GM12891 (cell line): Measurements from ENCODE around the gene TNKS2.
"Not testable (repeated sequence)": the region's sequence is repeated elsewhere in the genome, so short reads cannot be mapped to it uniquely, and the experiment has no call there.

ENCODE experiments used
- DNase-seq: peaks from one replicate; pipeline ENCODE4 v3.0.0; 2011; ENCODE audit warnings: low spot score; ENCODE audit not compliant: insufficient read length
- FAIRE-seq: peaks from 2 replicates; lab custom pipeline; 2011; peaks lifted over from hg19 to GRCh38; lab: Jason Lieb, UNC
- PAX5 ChIP-seq: IDR thresholded peaks from 2 replicates; pipeline ENCODE4 v1.6.1; 2011; ENCODE audit warnings: low read length, moderate library complexity, mild to moderate bottlenecking; ENCODE audit not compliant: insufficient read depth, severe bottlenecking
- POLR2A ChIP-seq: IDR thresholded peaks from 2 replicates; pipeline ENCODE4 v1.6.1; 2011; ENCODE audit warnings: low read depth, low read length, control low read depth
- POLR2AphosphoS5 ChIP-seq: IDR thresholded peaks from 2 replicates; pipeline ENCODE4 v1.6.1; 2011; ENCODE audit warnings: low read depth, low read length, control low read depth
- POU2F2 ChIP-seq: IDR thresholded peaks from 2 replicates; pipeline ENCODE4 v1.6.1; 2011; ENCODE audit warnings: low read depth, mild to moderate bottlenecking, control low read depth, low read length, moderate library complexity
- SPI1 ChIP-seq: IDR thresholded peaks from 2 replicates; pipeline ENCODE4 v1.6.1; 2011; ENCODE audit warnings: low read depth, low read length, control low read depth
- TAF1 ChIP-seq: IDR thresholded peaks from 2 replicates; pipeline ENCODE4 v1.6.1; 2011; ENCODE audit warnings: low read depth, low read length, control low read depth

The TNKS2 gene

DNA sequence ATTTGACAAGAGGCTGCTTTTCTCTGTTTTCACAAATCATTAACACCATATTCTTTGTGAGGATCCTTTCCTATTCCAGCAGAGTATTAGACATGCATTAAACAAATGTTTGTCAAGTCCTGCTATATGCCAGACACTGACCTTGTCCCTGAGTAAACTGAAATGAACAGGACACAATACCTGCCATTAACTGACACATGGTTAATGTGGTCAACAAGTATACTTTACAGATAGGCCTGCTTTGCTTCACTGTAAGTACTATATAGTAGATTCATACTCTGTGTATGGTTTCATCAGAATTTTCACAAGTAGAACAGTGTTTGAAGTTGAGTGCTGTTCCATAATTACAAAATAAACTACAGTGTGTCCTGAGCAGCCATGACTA is 5.9 kb downstream of the TNKS2 start:
- no peak for FAIRE-seq
- TF ChIP-seq TAF1, result no peak
- TF ChIP-seq POU2F2, result no peak
- no peak for DNase-seq

DNA sequence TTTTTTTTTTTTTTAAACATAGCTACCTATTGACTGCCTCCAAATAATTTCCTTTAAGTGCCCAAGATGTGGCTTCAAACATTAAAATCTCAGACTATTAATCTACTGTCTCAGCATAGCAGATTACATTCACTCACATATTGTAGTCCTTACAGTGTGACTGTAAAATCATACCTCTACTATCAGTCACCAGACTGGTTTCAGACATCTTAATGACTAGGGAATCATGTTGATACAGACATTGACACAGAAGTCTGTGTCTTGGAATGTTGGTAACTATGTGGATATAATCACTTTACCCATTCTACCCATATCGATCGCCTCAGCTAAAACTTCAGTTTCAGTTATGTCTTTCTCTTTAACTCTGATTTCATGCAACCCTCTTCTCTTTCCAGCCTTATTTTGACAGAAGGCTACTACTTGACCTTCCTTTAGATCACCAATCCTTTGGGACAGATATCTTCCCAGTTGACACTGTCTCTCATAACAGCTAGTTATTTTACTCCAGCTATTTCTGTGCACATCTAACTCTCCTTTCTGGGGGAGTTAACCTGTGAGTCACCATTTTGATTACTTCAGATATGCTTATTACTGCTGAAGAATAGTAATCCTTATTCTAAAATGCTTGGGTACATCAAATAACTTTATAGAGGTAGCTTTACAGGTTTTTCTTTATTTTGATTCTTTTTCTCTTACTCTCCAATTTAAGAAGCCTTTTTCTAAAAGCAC is 7.0 kb downstream of the TNKS2 start:
- FAIRE-seq, result no peak
- DNase-seq, result no peak
- TF ChIP-seq SPI1, result no peak
- TF ChIP-seq POU2F2, result no peak
- TF ChIP-seq TAF1, result no peak
- TF ChIP-seq POLR2AphosphoS5, result no peak
- TF ChIP-seq POLR2A, result no peak
- no peak for TF ChIP-seq PAX5

DNA sequence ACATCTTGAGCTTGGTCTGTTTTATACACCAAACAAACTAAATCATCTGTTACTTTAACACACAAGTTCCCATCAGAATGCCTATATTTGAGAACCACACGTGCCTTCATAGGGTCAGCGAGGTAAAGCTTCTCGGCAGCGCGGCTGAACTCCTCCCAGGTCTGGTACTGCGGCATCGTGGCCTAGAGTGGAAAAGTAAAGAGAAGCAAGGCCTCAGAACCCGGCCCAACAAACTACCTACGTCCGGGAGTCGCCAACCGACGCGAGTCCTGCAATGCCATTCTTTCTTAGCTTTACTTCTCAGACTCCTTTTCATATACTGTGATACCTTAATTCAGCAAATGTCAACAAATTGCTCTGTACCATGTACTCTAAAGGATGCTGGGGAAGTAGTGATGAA is 9.0 kb downstream of the TNKS2 start:
- FAIRE-seq, DNase-seq: not testable (repeated sequence)

DNA sequence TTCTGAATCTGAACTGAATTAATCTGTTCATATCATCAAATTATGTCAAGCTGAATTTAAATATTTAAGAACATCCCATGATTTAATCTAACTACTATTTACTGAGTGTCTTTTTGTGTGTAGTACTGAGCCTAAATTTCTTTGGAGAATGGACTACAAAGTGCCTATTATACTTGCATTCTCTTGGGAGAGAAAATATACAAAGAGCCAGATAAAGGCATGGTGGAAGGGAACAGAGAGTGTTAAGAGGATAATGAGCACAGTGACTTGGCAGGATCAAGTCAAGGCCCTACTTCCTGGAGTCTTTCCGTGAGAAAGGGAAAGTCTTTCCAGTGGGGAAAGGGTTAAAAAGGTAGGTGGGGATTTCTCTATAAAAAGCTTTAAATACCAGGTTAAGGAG is 15.0 kb downstream of the TNKS2 start:
- FAIRE-seq, result no peak

DNA sequence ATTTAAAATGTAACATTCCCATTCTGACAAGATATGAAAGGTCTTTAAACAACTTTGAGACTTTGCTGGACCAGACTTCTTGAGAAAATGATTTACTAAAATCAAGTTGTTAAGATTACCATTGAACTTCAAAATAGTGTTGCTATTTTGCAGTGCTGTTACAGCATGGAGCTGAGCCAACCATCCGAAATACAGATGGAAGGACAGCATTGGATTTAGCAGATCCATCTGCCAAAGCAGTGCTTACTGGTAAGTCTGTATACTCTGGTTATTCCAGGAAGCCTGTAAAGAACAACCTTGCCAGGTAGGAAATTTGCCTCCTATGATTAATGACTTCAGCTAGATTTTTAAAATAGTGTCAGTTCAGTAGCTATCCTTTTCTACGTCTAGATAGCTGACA is 18.8 kb downstream of the TNKS2 start:
- TF ChIP-seq POLR2A (no peak), SPI1 (no peak), TAF1 (no peak), POU2F2 (no peak), POLR2AphosphoS5 (no peak), PAX5 (no peak)
- DNase-seq, result no peak
- FAIRE-seq, result no peak

More for the DNA sequence above, 15.0 kb downstream of the TNKS2 start:
- DNase-seq, result no peak
- TF ChIP-seq POLR2A (no peak), POU2F2 (no peak), POLR2AphosphoS5 (no peak), SPI1 (no peak)

DNA sequence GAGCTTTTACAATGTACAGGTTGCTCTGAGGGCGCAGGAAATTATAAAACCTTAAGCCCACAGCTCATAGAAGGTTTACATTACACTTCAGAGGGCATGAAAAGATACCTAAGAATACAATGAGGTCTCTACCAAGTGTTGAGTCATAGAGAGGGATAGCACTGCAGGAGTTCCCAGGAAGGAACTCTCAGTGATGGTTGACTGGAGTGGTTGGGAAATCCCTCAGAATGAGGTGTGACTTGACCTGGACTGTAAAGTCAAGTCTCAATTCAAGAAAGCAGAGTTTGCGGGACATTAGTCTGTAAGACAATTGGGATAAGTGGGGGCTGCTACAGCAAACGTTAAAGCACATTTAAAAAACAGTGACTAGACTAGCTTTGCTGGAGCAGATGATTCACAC is 21.9 kb downstream of the TNKS2 start:
- TF ChIP-seq TAF1 (no peak), SPI1 (no peak), POU2F2 (no peak), PAX5 (no peak)
- DNase-seq, result no peak
- FAIRE-seq, result no peak

DNA sequence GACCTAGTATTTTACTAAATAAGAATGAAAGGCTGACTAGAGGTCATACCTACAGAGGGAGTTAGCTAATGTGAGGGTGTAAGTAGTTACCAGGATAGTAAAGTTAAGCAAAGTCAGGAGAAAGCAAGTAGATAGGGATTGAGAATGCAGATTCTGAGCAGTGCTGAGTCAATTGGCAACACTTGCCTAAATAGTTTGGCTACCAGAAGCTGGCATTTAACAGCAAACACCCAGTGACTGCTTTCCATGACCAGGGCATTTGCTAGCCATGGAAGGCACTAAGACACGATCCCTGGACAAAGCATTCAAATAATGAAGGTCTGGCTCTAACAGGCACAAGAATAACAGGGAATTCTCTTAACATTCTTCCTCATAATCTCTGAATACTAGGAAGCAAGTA is 25.9 kb downstream of the TNKS2 start:
- DNase-seq (no peak), FAIRE-seq (no peak)
- no peak for TF ChIP-seq POLR2A
- no peak for TF ChIP-seq SPI1
- no peak for TF ChIP-seq POLR2AphosphoS5
- no peak for TF ChIP-seq PAX5
- TF ChIP-seq POU2F2, result no peak

DNA sequence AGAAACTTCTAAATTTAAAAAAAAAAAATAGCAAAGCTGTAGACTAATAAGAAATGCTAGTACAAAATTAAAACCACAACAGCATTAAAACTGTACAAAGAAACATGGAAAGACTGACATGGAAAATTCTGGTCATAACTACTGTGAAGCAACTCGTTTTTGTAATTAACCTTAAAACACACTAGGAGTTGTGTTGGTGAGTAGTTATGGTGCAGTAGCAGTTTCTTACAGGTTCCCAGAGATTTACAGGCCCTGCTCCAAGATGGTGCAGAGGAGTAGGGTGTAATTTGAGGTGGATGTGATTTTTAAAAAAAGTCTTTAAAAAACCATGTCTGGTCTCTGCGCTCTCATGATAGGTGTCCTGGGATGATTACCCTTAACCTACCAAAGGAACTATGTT is 31.0 kb downstream of the TNKS2 start:
- TF ChIP-seq SPI1 (no peak), PAX5 (no peak), TAF1 (no peak)

DNA sequence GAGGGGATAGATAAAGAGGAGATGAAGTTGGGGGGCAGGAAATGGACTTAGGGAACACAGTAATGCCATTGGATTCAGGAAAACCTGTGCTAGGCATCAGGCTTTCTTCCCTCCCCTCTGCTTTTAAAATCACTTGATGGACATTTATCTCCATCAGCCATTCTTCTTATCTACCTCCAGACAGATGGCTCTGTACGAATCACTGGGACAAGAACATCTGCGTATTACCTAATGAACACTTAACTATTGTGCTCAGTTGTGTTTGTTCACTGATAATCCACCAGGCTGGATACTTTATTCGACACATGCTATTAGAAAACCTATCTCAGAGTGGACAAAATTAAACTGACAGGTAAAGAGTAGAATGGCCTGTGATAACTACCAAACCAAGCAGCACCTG is 40.0 kb downstream of the TNKS2 start:
- DNase-seq, result no peak
- FAIRE-seq, result no peak
- TF ChIP-seq TAF1 (no peak), PAX5 (no peak), POU2F2 (no peak), POLR2A (no peak), POLR2AphosphoS5 (no peak), SPI1 (no peak)

More for the DNA sequence above, 31.0 kb downstream of the TNKS2 start:
- FAIRE-seq (no peak), DNase-seq (no peak)

DNA sequence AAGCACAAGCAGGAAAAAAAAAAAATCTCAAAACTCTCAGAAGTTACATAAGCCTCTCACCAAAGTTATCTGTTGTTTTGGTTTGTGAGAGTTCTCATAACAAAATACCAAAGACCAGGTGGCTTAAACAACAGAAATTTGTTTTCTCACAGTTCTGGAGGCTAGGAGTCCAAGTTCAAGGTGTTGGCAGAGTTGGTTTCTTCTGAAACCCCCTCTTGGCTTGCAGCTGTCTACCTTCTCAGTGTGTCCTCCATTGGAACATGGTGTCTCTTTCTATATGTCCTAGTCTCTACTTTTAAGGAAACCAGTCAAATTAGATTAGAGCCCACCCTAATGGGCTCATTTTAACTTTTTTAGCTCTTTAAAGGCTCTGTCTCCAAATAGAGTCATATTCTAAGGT is 44.9 kb downstream of the TNKS2 start:
- TF ChIP-seq SPI1, result no peak
- no peak for TF ChIP-seq TAF1
- TF ChIP-seq POLR2A, result no peak
- TF ChIP-seq PAX5, result no peak
- TF ChIP-seq POU2F2, result no peak
- FAIRE-seq (no peak), DNase-seq (no peak)

DNA sequence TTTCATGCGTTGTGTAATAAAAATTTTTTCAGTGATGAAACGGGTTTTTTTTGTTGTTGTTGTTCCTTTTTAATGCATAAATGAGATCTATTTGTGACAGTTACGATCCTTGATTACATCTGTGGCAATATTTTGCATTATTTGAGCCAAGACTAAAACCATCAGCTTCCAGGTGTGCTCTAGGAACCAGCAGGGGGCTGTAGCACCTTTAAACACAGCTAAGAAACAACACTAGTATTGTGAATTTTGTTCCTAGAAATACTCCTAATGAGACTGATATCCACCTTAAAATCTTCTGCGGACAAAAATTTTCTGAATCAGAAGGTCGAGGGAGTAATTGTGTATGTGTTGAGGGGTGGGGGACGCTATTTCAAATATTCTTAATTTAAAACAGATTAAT is 58.4 kb downstream of the TNKS2 start:
- DNase-seq, result no peak
- no peak for FAIRE-seq
- no peak for TF ChIP-seq TAF1
- TF ChIP-seq POU2F2, result no peak
- no peak for TF ChIP-seq POLR2AphosphoS5
- no peak for TF ChIP-seq PAX5
- TF ChIP-seq SPI1, result no peak
- TF ChIP-seq POLR2A, result no peak
